ENCODE results near the gene AFDN.

AFDN gene

GRCh38 chr6:167796192-167796981 lies 30.3 kb upstream of the AFDN start:
- DNase-seq: no peak

GRCh38 chr6:167797011-167797471 lies 29.7 kb upstream of the AFDN start:
- DNase-seq: no peak

DNA sequence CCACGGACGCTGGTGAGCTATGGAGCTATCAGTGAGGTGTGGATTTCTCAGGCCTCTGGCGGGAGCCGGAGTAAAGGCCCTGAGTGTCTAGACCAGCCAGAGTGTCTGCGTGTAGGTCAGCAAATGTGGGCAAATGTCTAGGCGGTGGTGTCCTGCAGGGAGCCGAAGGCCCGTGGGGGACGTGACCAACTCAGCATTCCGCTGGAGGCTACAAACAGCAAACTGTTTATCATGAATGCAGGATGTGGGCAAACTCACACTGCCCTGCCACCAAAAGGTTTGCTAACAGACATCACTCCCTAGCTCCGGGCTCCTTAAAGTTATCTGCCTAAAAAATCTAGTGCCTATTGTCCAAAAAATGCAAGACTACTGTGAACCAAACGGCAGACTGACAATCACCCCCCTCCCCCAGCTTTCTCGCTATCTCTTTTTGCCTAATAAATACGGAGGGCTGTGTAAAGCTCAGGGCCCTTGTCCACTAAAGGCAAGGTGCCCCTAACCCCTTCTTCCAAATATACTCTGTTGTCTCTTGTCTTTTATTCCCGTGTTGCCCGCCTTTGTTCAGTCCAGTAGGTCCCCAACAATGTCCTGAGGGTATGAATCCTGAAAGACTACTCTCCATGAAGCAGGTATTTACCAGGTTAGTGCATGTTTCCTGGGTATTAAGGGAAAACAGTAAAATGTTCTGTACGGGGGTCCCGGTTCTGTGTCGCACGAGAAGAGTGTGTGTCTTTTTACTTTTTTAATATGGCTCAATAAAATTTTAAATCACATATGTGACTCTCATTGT lies 29.0 kb upstream of the AFDN start:
- DNase-seq: no peak

DNA sequence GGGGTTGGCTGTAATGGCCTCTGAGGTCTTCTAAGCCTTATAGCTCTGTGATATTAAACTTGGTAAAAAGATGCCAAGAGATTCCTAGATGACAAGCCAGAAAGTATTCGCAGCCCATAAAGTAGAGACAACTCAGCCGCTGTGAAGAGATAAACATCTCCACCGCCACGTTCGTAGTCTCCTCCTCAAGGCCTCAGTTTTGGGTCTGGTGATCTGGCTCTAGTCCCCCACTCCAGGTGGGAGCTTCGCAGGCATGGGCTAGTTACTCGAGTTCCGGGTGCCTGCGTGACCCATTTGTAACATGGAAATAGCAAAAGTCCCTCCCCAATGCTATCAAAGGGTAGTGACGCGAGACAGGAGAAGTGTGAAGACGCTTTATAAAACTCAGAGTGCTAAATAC lies 28.3 kb upstream of the AFDN start:
- no peak for DNase-seq

DNA sequence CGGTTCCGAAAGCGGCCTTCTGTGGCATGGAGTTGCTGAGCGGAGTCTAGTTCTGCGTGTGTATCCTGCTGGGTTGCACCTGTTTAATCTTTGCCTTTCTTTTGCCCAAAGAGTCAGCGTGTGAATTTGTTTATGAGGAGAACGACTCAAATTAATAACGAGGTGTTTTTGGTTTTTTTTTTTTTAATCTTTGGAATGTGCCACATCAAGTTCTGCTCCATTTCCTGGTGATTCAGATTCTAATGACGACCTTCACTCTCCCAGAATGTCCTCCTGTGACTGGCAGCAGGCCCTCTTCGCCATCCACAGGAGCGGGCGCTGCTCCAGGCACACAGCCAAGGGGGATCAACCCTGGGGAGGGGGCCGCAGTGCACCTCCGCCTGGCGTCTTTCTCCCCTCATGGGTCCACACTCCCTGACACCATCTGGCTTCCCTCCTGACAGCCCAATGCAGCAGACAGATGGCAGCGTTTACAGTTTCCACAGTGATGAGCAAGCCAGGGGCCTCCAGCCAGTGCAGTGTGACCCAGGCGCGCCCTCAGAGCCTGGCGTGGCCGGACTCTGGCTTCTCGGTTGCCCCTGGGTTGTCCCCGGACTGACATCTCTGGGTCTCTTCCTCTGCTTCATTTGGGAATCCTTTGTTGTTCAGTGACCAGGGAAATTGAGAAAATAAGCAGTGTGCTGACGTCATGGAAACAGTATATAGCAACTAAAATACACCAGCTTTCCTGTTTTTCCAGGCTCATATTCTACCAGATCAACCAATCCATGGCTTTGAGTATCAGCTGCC lies 27.5 kb upstream of the AFDN start:
- DNase-seq: no peak

- no peak for DNase-seq
Observed at GRCh38 chr6:167800549-167800948, 26.2 kb upstream of the AFDN start.

DNA sequence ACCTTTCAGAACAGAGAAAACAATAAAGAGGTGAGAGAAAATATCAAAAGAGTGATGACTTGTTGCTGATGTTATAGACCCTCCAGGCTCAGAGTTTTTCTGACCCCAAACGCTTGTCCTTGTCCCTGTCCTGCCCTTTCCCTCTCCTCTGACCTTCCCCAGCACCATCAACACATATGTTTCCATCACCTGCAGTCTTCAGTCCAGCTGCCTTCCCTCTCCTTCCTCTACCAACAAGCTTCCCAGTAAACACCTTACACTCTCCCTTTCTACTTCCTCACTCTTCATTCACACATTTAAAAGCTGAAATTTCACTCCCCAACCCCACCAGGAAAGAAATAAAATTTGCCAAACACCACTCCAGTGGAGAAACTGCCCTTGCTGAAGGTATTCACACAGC lies 25.4 kb upstream of the AFDN start:
- no peak for DNase-seq

DNA sequence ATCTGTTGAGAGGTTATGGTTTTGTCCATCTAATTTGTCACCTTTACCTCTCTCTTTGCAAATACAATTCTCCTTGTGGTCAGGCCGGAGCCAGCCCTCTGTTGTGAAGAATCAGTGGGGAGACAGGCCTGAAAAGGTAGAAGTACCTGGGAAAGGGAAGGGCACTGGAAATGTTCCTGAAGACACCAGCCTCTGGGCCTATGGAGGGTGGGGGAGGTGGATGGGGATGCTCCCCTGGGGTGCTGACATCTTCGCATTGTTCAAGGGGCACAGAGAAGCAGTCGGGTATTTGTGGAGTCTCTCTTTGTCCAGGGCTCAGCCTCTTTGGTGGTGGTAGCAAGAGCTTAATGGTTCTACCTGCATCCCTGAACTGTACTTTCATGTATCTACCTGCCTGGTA lies 24.4 kb upstream of the AFDN start:
- no peak for DNase-seq

DNA sequence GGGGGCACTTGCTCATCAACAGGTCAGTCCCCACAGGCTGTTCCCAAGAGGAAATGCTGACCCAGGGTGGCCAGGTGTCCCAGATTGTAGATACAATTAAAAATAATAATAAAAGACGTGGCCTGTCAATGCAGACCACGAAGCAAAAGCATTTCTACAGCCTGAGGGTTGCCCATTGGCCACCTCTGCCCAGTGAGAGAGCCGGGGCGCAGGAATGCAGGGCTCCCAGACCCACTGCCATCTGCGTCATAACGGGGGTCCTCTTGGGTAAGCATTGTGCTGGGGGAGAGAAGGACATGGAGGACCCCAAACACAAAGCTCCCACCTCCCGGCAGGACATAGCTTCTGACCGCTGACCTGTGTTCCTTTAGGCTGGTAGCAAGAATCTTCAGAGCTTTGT lies 22.9 kb upstream of the AFDN start:
- DNase-seq: no peak

- no peak for DNase-seq
Observed at GRCh38 chr6:167804281-167805013, 22.3 kb upstream of the AFDN start.

DNA sequence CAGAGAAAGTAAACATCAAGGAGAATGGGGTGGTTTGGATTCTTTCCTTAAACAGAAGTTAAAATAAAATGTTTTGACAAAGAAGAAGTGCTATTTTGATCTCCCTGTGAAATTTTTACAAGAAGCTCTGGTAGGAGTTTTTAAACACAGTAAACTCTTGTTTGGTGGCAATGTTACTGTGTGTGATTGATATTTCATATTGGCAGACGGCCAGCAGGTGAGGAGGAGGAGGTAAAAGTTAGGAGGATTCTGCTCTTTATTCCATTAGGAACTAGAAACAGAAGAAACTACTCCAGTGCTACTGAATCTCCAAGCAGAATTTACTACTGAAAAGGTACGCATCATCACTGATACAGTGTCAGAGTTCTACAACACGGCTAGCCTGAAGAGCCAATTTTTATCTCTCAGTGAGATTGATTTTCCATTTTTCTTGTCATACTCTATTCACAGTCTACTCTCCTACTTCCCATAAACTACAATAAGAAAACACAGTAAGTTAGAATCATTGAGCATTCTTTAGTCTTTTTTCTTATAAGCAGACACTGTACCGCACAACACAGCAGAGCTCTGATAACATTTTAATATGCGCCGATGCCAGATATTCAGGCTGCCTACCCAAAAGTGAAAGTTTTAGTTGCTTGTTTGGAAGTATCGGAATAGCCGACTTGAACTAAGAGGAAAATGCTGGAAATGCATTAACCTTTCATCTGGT lies 21.2 kb upstream of the AFDN start:
- no peak for DNase-seq

DNA sequence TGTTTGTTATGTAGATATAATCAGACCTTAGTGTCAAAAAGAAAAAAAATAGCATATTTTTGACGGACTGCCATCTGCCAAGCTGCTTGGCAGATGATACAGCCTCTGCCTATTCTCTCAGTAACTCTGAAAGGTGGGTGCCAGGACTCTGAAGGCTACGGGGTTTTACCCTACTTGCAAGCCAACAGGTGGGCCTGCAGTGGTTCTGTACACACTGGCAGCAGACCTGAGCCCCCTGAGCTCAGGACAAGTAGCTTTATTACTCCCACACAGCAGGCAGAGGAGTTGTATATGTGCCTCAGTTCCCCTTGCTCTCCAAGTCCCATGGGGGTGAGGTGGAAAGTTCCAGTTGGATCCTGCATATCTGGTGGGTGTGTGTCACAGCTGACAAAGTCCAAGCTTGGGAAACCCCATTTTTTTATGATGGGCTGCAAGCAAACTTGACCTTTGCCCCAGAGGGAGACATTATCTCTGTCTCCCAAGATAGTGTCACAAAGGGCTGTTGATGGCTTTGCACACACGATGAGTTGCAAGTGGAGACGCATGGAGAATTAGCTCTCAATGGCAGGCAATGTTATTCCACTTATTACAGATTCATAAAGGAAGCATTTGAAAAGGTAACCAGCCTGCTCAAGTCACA lies 20.5 kb upstream of the AFDN start:
- DNase-seq: no peak

DNA sequence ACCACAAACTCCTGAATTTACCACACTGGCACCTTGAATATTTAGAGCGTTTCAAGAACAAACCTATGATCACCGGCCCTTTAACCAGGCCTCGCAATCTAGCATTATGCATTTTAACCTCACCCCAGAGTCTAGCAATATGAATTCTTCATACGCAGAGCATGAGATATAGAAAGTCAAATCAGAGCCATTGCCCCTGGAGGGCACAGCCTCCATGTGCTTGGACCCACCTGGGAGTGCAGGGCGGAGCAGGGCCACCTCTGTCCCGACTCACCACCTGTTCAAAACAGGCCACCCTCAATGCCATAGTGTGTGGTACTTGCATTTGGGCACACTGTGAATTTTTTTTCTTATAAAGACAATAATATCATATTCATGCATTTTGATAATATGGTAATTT lies 19.5 kb upstream of the AFDN start:
- no peak for DNase-seq

GRCh38 chr6:167807756-167808155 lies 19.0 kb upstream of the AFDN start:
- no peak for DNase-seq

DNA sequence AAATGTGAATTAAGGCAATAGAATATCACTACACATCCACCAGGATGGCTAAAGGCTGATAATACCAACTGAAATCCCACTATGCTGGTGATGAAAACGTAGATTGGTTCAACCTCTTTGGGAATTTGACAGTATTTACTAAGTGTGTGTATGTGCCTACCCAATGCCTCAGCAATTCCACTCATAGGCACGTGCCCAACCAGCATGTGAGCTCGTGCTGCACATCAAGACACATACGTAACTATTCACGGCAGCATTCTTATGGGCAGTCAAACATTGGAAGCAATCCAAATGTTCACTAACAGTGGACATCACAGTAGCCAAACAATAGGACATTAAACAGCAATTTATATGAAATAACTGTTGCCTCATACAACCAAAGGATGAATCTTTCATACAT lies 15.7 kb upstream of the AFDN start:
- DNase-seq: no peak

DNA sequence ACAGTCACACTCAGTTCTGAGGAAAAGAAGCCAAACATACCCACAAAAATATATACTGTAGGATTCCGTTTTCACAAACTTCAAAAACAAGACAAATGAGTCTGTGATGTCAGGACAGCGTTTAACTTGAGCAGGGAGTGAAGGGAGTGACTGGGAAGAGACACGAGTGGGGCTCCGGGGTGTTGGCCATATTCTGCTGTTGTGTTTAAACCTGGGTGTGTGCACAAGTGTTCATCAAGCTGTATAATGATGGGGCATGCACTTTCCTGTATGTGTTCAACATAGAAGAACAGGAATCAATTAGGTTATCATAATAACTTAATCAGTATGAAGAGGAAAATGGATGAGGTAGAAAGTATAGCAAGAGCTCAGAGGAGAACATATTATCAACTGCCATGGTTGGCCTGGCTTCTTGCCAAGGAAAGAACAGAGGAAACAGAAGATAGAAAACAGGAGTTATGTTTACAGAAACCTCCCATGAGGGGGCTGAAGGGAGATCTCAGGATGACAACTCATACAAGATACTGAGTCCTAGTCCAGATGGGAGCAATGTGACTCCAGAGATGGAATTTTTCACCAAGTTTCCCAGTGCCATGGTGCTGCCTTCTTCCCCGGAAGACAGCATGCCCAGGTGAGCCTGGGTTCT lies 15.1 kb upstream of the AFDN start:
- DNase-seq: no peak

- DNase-seq: no peak
Observed at GRCh38 chr6:167812088-167812487, 14.6 kb upstream of the AFDN start.

DNA sequence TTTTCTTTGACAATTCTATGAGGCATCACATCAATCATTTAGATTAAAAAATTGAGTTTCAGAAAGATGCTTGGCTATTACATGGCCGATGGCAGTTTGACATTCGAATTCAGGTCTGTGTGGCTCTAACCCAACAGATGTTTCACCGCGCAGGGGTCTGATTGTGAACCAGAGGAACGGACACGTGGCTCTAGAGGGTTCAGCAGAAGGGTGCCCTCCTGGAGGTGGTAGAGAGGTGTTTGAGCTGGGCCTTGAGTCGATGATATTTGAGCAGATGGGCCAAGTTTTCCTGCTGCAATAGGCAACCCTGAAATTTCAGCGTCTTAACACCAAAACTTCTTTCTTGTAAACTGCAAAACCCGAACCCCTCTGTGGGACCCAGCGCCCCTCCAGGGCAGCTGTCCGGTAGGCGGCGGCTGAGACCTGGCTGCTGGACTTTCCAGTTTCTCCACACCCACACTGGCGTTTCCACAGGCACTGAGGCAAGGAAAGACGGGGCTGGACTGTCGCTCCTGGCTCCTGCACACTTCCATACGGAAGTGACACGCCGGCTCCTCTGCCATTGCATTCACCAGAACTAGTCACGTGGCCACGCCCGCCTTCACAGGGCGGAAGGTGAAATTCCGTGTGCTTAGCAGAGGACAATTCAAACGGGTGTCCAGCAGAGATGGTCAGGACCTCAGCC lies 11.3 kb upstream of the AFDN start:
- no peak for DNase-seq

DNA sequence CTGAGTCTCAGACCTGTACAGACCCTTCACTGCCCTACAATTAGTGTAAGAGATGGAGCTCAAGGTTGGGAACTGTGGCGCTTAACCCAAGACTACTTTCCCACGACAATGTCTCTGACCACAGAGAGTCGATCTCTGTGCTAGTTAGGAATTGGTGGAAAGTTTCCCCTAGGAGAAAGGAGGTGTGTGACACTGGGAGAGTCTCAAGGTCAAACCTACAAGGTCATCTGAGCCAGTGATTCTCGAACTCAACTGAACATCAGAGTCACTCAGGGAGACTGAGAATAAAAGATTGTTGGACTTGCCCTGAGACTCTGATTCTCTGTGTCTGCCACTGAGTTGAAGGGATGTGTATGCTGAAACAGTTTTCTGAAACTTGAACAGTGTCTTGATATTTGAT lies 9.7 kb upstream of the AFDN start:
- no peak for DNase-seq

- DNase-seq: no peak
Observed at GRCh38 chr6:167817729-167818128, 9.0 kb upstream of the AFDN start.

DNA sequence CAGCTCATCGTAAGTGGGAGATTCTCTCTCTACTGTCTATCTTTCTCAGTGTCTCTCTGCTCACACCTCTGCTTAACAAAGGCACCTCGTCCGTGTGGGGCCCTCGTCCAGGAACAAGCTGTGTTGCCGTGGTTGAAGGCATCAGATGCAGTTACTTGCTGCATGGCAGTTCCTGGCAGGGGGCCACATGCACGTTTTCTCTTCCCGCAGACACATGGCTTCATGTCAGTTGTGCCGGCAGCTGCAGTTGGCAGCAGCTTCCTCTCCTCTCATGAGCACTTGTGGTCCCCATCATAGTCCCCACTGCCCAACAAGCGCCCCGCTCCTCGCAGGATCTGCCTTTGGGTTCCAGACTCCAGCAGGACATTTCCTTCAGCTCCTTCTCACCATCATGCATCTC lies 7.1 kb upstream of the AFDN start:
- DNase-seq: no peak

Data from activated CD4-positive, alpha-beta T cell treated with anti-CD3 and anti-CD28 coated beads, Interleukin-2, amount 50 U/mL, for 1 hour (primary cell).